HuH-7 (cell line): ENCODE results near the gene SP4.
A peak's percentile ranks its signal among the peaks of the same experiment; 100 is the strongest.
"Not testable (repeated sequence)": the region's sequence is repeated elsewhere in the genome, so short reads cannot be mapped to it uniquely, and the experiment has no call there.

Experiments
- DNase-seq: peaks from one replicate; pipeline ENCODE4 v3.0.0; 2011; ENCODE audit warnings: low spot score

The SP4 gene

GRCh38 chr7:21526007-21526406 is 98.1 kb downstream of the SP4 start:
- no peak for DNase-seq

- no peak for DNase-seq
Measured at GRCh38 chr7:21526448-21526847, 98.6 kb downstream of the SP4 start.

GRCh38 chr7:21532485-21532884 is 104.6 kb downstream of the SP4 start:
- DNase-seq = not testable (repeated sequence)

GRCh38 chr7:21533646-21534045 is 105.8 kb downstream of the SP4 start:
- not testable (repeated sequence) for DNase-seq

DNA sequence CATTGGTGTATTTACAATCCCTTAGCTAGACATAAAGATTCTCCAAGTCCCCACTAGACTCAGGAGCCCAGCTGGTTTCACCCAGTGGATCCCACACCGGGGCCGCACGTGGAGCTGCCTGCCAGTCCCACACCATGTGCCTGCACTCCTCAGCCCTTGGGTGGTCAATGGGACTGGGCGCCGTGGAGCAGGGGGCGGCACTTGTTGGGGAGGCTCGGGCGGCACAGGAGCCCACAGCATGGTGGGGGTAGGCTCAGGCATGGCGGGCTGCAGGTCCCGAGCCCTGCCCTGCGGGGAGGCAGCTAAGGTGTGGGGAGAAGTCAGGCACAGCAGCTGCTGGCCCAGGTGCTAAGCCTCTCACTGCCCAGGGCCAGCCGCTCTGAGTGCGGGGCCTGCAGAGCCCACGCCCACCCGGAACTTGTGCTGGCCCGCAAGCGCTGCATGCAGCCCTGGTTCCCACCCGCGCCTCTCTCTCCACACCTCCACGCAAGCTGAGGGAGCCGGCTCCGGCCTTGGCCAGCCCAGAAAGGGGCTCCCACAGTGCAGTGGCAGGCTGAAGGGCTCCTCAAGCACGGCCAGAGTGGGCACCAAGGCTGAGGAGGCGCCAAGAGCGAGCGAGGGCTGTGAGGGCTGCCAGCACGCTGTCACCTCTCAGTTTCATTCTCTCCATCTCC is 108.7 kb downstream of the SP4 start:
- not testable (repeated sequence) for DNase-seq

GRCh38 chr7:21538936-21539495 is 111.1 kb downstream of the SP4 start:
- no peak for DNase-seq

- DNase-seq = peak; percentile 83
Measured at GRCh38 chr7:21542891-21543527, 115.1 kb downstream of the SP4 start, which contains the start of gene DNAH11. Gene DNAH11, plus strand, starts transcription at chr7:21543039. Its CDS starts 207 bp downstream, at chr7:21543246.

DNA sequence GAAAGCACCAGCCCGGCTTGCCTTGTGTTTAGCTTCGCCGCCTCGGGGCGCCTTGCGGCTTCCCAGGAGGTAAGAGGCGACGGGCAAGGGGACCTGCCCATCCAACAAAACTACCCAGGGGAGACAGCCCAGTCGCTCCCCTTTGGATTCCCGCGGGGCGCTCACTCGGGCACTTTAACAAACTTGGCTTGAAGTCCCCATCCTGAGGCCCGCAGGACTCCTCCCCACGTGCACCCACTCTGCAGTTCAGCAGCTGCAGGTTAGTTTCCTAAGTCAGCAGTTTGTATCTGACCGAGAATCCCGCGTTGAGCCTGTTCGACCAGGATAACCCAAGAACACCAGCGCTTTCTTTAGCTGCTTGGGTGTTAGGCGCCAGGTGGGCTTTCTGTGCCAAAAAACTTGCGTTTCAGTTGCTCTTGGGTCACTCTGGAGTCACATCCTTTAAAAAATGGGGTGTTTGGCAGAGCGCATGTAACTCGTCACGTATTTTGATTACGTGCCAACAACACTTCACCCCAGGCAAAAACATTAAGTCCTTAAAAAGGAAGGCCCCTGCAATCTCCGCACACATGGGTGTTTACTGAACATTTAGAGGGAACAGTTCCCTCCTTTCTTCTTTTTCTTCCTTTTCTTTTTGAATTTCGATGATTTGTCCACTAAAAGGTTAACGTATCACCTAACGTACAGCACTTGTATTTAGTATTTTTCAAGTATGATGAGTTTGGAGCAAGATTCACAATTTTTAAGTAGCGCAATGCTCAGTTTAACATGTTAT is 115.8 kb downstream of the SP4 start:
- DNase-seq = peak; percentile 23

- no peak for DNase-seq
Measured at GRCh38 chr7:21544303-21544656, 116.4 kb downstream of the SP4 start.

GRCh38 chr7:21544715-21545114 is 116.8 kb downstream of the SP4 start:
- DNase-seq = no peak

DNA sequence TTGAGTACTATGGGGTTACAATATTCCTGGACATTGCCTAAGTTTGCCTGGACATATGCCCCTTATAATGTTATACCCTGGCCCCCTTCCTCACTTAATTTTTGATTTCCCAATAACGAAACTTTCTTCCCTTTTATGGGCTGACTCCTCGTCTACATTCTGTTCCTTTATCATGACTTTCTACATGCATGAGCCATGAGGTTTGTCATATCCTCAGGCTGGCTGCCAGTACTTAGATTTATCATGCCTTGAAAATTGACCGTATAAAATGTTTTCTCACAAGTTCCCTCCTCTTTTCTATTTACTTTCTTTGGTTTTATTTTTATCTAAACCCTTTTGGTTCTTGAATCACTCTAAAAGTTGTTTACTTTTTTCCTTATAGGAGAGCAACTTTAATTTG is 119.6 kb downstream of the SP4 start:
- DNase-seq = no peak

DNA sequence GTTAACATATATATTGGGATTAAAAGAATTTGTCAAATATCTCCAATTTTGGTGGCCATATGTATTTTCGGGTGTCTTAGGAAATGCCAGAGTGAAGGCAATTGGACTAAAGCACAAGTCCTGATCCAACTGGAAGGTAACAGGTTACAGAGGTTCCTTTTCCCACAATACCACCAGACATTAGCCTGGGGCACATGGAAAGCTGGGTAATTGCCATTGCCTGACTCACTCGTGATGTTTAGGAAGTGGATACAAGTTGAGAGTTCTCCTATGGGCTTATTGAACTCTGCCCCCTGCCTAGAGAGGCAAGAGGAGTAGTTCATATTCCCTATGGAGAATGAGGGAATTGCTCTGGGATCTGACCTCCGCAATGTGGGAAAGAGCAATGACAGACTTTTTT is 120.6 kb downstream of the SP4 start:
- no peak for DNase-seq

- DNase-seq = no peak
Measured at GRCh38 chr7:21550076-21550475, 122.2 kb downstream of the SP4 start.

DNA sequence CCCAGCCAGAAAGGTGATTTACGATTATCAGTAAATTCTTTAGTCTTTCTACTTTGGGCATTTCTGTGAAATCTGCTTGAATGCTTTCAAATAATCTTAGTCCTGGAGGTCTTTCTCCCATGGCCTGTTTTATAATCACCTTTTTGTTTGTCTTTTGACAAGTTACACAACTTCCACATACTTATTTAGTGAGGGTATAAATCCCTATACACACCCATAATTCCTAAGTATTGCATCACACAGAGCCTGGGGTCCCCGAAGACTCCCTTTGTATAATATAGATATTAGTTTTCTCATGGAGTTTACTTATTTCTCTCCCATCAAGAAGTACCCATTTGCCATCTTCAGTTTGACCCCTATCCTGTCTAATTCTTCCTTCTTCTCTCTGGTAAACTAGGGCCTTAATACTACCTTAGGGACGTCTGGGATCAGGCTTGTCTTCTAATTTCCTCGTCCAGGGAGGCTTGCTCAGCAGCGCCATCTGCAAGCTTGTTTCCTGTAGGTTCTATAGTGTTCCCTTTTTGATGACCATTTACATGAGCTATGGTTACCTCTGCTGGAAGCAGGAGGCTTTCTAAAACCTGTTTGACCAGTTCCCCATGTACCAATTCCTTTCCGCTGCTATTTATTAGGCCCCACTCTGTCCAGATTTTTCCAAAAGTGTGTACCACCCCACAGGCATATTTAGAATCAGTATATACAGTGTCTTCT is 123.1 kb downstream of the SP4 start:
- peak; percentile 26 for DNase-seq

- DNase-seq = no peak
Measured at GRCh38 chr7:21562385-21562784, 134.5 kb downstream of the SP4 start.
